Measurements from ENCODE around the gene MPO. TPM values are rescaled to one million over a fixed set of nuclear protein-coding genes. Genes with fewer than 3 reads are reported as not detected.

Gene MPO
- total RNA-seq, 1 experiment from 2014 or later, result not detected

DNA sequence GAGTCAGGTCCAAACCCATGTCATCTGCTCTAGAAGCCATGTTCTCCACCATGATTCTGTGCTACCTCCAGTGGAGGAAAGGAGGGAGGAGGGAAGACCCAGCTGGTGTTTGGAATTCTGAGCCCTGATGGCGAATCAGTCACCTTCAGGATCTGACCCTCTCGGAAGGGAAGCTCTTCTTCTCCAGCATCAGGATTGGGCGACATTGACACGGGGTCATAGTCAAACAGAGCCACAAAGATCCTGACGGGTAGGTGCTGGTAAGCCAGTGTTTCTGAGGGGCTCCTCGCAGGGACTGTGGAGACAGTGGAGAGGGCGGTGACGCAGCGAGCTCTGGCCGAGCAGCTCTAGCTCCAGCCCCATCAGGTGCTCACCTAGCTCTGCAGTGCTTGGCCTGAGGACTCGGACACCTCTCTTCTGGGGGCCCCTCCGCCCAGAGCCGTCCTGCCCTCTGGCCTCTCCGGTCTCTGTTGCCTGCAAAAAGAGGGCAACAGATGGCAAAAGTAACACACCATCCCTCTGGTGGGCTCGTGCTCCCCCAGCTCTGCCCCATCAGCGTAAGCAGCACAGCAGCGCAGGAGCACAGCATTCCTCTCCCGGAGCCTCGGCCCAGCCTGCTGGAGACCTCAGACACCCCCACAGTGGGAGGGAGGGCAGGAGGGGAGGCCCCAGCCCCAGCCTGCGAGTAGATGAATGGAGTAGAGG lies 26.9 kb upstream of the MPO start:
- no peak for DNase-seq (ENCODE audit: extremely low read depth, low read depth)

DNA sequence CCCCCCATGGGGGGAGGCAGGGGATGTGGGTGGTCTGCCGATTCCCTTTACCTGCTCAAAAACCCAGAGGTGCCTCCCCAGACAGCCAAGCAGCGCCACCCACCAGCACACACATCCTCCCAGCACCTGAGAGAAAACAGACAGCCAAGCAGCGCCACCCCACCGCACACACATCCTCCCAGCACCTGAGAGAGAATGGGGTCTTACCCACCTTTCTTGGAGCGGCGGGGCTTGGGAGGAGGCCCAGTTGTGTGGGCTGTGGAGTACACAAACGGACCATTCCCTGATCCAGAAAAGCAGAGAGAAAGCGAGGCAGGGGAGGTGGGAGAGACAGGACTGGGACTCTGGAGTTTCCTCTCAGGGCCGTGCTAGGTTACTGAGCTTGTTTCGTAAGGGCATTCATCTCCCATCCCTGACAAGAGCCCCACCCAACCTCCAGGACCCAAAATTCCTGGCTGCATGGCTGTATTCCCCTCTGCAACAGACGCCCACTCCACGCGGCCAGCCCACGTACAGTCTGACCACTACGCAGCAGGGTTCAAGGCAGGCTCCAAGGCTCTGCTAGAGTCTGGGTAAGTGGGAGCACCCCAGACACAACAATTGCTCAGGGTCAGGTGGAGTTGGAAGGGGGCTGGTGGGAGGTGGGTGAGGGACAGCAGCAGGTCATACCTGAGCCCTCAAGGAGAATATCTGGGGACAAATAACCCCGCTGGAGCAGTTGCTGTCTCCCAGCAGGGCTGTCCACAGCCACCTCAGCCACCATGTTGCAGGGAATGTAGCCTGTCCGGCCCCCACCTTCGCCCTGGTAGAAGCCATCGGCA lies 25.6 kb upstream of the MPO start:
- no peak for DNase-seq (ENCODE audit: extremely low read depth, low read depth)

DNA sequence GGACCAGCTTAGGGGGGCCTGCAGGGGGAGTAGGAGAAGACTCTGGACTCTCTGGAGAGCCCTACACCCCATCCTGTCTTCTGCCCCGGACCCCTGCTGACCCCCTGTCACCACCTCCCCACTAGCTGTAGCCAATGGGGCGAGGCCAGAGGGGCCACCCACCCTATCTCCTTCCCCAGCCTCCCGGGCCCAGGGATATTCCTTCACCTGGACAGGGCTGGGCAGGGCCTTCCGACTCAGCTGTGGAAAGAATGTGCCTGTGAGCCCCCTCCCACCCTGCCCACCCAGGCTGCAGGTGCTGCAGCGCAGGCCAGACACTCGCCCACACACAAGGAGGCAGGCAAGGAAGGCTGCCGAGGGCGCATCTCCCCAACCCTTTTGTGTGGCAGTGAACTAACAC lies 24.9 kb upstream of the MPO start:
- DNase-seq (ENCODE audit: extremely low read depth, low read depth), result no peak

DNA sequence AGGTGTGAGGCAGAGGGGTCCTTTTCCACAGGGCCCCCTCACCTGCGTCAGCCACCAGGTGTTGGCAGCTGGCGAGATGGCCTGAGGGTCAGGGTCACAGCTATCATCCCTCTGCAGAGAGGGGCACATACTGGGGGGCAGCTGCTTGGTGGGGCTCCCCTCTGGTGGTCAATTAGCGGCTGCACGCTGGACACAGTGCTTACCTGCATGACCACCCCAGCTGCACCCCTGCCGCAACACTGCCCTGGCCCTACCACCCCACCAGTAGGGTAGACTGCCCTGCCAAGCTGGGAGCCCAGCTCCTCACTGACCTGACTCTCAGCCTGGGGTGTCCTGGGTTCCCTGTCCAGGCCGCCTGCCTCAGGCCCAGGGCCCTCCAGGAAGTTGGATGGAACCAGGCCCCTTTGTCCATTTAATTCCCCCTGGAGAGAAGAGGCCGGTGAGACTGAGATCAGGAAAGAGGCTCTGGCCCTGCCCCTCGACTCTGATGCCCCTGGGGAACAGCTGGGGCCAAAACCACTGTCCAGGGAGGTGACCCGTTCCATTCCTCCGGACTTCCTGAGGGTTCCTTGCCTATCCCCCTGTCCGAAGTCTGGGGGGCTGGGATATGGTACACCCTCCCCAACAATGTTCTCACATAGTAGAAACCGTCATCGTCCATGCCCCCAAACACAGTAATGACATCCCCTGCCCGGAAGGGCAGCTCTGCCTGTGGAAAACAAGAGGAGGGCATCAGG lies 24.2 kb upstream of the MPO start:
- no peak for DNase-seq (ENCODE audit: extremely low read depth, low read depth)

DNA sequence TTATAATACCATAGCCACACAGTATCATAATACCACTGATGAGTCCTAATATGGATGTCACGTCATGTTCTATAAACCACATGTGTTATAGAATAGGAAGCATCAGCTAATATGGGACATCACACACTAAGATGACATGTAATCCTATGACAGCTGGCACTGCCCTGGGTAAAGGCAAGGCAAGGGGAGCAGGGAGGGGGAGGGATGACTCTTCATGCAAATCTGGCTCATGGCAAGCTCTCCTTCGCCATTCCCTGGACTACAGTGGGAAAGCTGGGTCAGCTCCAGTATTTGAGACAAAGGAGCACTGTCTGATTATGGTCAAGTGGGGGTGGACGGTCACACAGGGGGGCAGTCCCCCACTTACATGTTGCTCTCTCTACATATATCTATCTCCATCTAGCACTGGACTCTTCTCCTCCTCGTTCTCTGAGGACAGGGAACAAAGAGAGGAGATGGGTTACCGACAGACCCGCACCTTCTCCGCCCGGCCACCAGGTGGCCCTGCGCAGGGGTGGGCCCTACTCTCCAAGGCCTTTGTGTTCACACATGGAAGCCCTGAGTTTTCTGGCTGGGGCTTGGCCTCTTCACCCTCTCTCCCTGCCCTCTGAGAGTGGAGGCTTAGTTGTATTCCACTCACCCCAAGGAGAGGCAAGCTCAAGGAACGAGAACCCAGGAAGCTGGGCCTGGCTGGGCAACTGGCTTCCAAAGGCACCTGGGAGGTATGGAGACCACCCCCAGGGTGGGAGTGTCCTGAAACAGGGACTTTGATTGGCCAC lies 23.4 kb upstream of the MPO start:
- peak; percentile 27 for DNase-seq (ENCODE audit: extremely low read depth, low read depth)

DNA sequence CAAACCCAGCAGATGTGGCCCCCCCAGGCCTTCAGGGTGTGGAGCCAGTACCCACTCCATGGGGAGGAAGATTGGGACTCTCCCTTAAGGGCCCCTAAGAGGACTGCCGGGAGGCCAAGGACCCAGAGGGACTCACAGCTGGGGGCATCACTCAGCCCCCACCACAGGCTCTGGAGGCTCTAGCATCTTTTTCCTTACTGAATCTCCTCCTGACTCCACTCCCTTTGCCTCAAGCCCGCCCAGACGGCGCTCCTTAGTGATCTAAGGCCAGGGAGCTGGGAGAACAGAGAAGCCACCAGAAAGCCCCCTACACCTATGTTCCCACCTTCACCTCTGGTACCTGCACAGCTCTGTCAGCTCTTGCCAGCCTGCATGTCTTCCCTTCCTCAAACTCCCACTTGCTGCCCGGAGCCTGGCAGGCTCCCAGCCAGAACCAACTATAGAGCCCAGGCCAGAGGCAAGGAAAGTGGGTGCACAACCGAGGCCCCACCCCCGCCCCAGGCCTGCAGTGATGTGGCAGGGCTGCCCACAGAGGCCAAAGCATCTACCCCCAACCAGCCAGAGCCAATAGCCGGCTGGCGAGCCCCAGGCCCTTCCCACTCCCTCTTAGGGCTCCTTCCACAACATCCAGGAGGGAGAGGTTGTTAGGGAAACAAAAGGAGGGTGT lies 22.3 kb upstream of the MPO start:
- DNase-seq (ENCODE audit: extremely low read depth, low read depth), result no peak

DNA sequence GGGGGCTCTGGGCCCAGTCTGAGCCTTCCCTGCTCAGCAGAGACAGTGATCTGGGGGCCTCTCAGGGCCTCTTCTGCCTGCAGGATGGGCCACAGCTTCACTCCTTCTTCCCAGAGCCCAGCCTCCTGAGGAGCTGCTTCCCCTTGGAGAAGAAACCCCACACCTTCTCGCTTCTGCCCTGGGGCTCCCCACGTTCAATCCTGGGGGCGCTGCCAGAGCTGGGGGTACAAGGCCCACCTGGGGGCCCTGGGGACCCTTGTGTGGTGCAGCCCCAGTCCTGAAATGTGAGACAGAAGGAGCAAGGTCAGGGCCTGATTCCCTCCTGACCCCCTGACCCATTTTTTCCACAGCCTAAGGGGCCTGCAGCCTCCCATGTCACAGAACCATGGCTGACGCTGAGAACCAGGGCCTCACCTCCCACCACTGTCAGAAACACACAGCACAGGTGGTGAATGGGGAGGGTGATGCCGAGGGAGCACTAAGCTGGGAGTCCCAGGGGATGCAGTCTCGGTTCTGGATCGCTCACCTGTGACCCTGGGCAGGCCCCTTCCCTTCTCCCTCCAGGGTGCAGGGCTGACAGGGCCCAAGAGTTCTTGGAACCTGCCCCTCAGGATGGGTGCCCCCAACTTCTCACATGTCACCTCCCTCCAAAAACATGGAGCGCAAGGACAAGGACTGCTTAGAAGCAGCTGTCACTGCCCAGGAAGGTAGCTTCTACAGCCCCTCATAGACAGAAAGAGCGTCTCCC lies 21.6 kb upstream of the MPO start:
- DNase-seq (ENCODE audit: extremely low read depth, low read depth), result no peak

DNA sequence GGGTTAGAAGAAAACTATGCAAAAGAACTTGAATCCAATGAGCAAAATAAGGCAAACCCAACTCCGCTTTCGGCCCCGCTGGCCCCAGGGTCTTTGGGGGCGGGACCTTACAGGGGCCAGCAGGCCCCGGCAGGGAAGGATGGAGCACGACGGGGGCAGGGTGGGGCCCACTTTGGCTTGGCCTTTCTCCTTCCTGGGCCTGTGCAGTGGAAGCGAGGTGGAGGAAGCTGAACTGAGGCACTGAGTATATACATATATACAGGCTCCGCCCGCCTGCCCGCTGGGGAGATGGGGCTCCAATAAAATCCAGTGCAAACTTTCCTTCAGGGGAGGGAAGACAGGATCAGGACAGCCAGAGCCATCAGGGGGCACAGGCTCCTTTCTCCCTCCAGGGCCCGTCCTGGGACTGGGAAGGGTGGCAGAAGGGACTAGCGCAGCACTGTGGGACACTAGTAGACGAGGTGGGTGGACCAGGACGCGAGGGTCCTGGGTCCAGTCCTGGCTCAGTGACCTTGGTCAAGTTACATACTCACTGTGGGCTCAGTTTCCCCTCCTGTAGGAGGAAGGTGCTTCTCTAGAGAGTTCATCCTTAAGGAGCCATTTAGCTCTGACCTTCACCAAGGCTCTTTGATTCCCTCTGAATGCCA lies 20.9 kb upstream of the MPO start:
- DNase-seq (ENCODE audit: extremely low read depth, low read depth), result no peak

DNA sequence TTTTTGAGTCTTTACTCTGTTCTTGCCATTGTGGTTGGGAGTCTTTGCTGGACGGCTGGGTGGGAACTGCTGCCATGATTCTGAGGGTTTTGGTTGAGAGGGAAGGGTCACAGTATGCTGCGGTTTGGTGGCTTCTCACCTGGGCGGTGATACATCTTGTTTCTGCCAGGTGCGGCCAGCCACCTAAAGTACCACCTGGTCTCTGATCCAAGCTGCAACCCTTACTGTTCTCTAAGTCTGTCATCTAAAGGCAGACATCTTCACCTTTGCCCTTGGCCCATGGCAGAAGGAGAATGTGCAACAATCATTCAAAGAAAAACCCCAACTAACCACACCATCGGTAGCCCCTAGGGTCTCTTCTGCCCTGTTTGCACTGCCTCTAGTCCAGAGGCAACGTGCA lies 19.6 kb upstream of the MPO start:
- no peak for DNase-seq (ENCODE audit: extremely low read depth, low read depth)

DNA sequence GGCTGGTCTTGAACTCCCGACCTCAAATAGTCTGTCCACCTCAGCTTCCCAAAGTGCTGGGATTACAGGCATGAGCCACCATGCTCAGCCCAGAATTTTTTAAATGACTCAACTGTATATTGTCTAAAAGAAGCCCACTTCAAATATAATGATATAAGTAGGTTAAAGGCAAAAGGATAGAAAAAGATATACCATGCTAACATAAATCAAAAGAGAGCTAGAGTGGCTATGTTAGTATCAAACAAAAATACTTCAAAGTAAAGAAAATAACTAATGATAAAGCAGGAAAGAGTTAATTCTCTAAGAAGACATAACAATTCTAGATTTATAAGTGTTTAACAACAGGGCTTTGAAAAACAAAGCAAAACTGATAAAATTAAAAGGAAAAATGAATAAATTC lies 13.3 kb upstream of the MPO start:
- DNase-seq (ENCODE audit: extremely low read depth, low read depth), result no peak

DNA sequence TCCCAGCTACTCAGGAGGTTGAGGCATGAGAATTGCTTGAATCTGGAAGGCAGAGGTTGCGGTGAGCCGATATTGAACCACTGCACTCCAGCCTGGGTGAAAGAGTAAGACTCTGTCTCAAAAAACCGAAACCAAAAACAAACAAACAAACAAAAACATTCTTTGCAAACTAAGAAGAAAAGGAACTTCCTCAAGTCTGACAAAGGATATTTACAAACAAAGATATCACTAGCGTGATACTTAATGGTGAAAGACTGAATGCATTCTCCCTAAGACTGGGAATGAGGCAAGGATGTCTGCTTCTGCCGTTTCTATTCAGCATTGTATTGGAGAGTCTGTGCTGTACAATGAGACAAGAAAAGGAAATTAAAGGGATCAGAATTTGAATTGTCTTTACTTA lies 10.5 kb upstream of the MPO start:
- DNase-seq (ENCODE audit: extremely low read depth, low read depth), result no peak

DNA sequence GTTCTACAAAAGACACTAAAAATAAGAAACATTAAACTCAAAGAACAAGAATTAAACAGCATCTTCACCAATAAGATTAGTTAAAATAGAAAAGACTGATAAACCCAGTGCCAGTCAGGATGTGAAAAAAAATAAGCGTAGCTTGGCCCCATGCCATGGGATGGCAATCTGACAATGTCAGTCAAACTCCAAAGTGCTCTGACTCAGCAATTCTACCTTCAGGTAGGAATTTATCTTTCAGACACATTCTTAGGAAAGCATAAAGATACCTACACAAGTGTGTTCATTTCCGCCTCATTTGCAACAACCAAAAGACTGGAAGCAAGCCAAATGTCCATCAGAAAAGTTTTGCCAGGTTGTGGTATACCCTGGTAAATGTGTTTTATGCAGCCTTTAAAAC lies 9.1 kb upstream of the MPO start:
- peak; percentile 7 for DNase-seq (ENCODE audit: extremely low read depth, low read depth)

DNA sequence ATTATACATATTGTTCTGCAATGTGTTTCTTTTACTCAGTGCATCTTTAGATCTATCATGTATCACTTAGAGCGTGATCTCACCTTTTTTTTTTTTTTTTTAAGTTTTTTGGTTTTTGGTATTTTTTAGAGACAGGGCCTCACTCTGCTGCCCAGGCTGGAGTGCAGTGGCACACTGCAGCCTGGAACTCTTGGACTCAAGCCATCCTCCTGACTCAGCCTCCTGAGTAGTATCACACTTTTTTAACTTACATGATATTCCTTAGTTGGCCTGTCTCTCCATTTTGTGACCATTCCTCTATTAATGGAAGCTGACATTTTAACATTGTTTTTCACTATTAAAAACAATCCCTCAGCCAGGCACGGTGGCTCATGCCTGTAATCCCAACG lies 4.7 kb upstream of the MPO start:
- DNase-seq (ENCODE audit: extremely low read depth, low read depth), result no peak

DNA sequence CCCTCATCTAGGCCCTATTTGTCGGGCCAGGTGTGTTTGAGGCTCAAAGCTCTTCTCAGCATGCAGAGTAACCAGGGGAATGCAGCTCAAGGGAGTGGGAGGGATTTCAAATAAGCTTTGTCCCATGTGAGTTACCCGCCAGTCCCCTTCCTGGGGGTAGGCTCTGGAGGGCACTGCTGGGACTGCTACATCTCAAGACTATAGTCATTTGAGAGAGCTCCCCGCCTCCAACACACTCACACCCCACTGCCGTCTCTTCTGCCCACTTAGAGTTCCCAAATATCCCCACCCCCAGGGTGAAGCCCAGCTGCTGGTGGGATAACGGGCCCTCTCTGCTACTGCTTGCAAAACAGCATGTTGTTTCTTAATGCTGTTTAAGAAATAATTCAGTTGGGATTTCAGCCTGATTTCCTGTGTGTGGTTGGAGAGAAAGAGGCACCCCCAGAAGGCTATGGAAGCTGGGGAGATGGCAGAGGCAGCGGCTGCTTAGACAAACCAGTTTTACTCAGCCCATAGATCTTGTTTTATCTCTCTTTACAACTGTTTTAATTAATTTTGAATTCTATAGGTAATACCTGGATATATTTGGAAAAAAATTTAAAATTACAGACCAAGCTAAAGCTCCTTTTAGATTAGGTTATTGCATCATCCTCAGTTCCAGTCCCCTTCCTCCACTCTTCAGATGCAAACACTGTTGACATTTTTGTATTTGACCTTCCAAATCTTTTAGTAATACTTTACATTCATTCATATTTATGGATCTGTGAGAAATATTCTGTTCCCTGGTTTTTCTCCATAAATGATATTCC lies 4.1 kb upstream of the MPO start:
- no peak for DNase-seq (ENCODE audit: extremely low read depth, low read depth)

DNA sequence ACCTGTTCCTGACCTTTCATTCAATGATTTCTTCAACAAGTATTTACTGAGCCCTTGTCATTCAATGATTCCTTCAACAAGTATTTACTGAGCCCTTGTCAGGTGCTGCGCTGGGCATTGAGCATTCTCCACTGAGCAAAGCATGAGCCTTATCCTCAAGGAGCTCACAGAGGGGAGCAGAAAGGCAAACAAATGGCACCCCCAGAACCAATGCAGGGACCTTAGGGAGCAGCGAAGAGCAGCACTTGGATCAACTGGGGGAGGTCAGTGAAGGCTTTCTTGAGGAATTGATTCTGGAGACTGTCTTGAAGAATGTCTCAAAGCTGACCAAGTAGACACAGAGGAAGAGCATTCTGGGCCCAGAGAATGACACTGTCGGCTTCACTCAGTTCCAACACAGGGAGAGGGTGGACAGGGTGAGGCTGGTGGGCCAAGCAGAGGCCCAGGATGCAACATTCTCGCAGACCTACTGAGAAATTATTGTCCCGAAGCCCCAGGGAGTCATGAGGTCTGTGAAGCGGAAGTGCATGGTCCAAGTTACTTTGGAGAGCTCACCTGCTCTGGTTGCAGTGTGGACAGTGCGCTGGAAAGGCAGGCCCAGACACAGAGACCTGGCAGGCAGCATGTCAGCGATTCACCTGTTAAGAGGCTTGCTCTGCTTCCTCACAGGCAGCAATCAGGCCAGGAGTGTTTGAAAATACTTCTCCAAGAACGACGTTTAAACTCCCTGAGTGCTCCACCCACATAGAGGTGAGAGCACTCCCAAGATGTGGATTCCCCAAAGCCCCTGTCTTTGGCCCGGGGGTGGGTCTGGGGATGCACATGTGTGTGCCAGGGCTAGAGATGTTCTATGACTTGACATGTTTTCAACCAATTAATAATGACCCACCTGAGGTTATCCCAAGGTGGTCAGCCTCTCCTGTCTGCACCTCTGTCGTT lies 3.2 kb upstream of the MPO start:
- no peak for DNase-seq (ENCODE audit: extremely low read depth, low read depth)

DNA sequence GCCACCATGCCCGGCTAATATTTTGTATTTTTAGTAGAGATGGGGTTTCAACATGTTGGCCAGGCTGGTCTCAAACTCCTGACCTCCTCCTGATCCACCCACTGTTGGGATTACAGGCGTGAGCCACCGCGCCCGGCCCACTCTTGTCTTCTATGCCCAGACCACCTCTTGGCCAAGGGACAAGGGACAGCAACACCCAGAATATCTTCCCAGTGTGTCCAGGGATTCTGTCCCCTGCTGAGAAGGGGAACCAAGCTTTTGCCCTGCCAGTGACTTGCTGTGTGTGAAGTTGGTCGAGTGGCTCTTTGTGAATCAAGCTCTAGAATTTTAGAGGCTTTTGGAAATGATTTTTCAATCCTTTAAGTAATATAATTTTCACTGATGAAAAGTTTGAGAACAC lies 1.7 kb upstream of the MPO start:
- DNase-seq (ENCODE audit: extremely low read depth, low read depth), result no peak

DNA sequence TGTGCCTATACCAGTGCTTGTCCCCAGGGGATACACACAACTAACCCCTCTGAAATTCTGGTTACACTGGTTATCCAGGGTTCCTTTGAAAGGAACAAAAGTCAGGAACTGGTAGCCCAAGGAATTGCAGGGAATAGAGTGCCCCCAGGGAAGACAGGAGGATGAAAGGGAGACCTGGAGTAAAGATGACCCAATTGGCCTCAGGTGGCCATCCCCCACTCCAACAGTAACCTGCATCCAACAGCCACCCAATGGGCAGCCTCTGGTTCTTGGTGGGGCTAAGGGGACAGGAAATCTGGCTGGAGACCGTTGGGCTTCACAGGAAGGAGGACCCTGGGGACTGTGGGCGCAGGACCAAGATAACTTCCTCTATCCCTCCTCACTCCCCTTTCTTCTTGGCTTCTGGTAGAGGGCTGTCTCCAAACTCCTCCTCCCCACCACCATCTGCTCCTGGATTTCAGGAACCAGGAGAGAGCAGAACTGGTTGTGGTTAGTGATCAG lies 826 bp upstream of the MPO start:
- no peak for DNase-seq (ENCODE audit: extremely low read depth, low read depth)
